ENCODE measurements around the gene ATP10D.

GRCh38 chr4:47494124-47494430 lies 9.0 kb downstream of the ATP10D start:
- TF ChIP-seq POLR2A (IDR thresholded peaks at IDR 0.05) (no peak), CTCF (IDR thresholded peaks at IDR 0.05) (no peak)

Measured in lower leg skin (tissue), 3 donors.